HEK293 (cell line): ENCODE measurements around the gene PPARD.
A peak's percentile ranks its signal among the peaks of the same experiment; 100 is the strongest.

Experiments
- CTCF ChIA-PET: fragments of 350-600 bp; formaldehyde crosslinking; extraction: SDS; loops from one replicate; lab custom pipeline; 2021; ENCODE audit warnings: antibody characterized with exemption; lab: Yijun Ruan, JAX
- POLR2A ChIA-PET: fragments of 300-600 bp; formaldehyde crosslinking; extraction: SDS; loops from one replicate; lab custom pipeline; 2020; ENCODE audit warnings: antibody characterized with exemption, inconsistent platforms; lab: Yijun Ruan, JAX
- H3K27ac ChIP-seq: fragments of 200-500 bp; sonication (Bioruptor generic); 2 replicates; pipeline ENCODE4 v1.5.1; 2014; ENCODE audit warnings: low read depth, low read length, control low read depth, inconsistent platforms; ENCODE audit errors: extremely low read depth
- H3K36me3 ChIP-seq, 2 experiments: fragments of 200-500 bp in 1 of 2; sonication (Bioruptor generic) in 1 of 2; 1 replicate in 1 of 2; 2 replicates in 1 of 2; pipeline ENCODE4 v1.5.1; 2014 to 2017; ENCODE audit warnings: inconsistent platforms in 2 of 2, low read length in 2 of 2; ENCODE audit not compliant: control insufficient read depth in 2 of 2, insufficient read depth in 1 of 2
- H3K4me1 ChIP-seq: fragments of 200-500 bp; sonication (Bioruptor generic); 2 replicates; pipeline ENCODE4 v1.5.1; 2014; ENCODE audit warnings: mild to moderate bottlenecking, low read length, inconsistent platforms; ENCODE audit not compliant: control insufficient read depth, insufficient read depth
- H3K4me3 ChIP-seq: 2 replicates; pipeline ENCODE4 v1.5.1; 2011; ENCODE audit warnings: low read depth, mild to moderate bottlenecking, control low read depth, low read length, moderate library complexity
- H3K9me3 ChIP-seq: fragments of 200-500 bp; sonication (Bioruptor generic); 2 replicates; pipeline ENCODE4 v1.5.1; 2014; ENCODE audit warnings: low read depth, low read length, inconsistent platforms; ENCODE audit not compliant: control insufficient read depth, insufficient read depth
- BCL11B ChIP-seq: fragments of 450-650 bp; formaldehyde crosslinking; IDR thresholded peaks from 2 replicates; pipeline ENCODE4 v1.5.1; 2016; ENCODE audit warnings: low read depth, missing biosample characterization, missing genetic modification characterization
- GLI2 ChIP-seq: fragments of 450-650 bp; formaldehyde crosslinking; IDR thresholded peaks from 2 replicates; pipeline ENCODE4; 2017; ENCODE audit warnings: missing biosample characterization, missing genetic modification characterization, low read depth, borderline replicate concordance
- MYNN ChIP-seq: fragments of 450-650 bp; formaldehyde crosslinking; IDR thresholded peaks from 2 replicates; pipeline ENCODE4 v1.5.1; 2016; ENCODE audit warnings: missing biosample characterization, missing genetic modification characterization, borderline replicate concordance
- SALL2 ChIP-seq: fragments of 450-650 bp; formaldehyde crosslinking; IDR thresholded peaks from 2 replicates; pipeline ENCODE4 v1.5.0; 2017; ENCODE audit warnings: missing biosample characterization, mild to moderate bottlenecking, missing genetic modification characterization, borderline replicate concordance
- TCF7L2 ChIP-seq: IDR thresholded peaks from 2 replicates; pipeline ENCODE4 v1.6.1; 2011; ENCODE audit warnings: low read depth, mild to moderate bottlenecking, inconsistent platforms, low read length, moderate library complexity, borderline replicate concordance
- ZBTB8A ChIP-seq: fragments of 450-650 bp; formaldehyde crosslinking; IDR thresholded peaks from 2 replicates; pipeline ENCODE4 v1.5.1; 2016; ENCODE audit warnings: missing biosample characterization, missing genetic modification characterization
- ZFP3 ChIP-seq: fragments of 450-650 bp; formaldehyde crosslinking; IDR thresholded peaks from 2 replicates; pipeline ENCODE4 v1.5.1; 2016; ENCODE audit warnings: low read depth, missing biosample characterization, missing genetic modification characterization
- ZFP37 ChIP-seq: fragments of 450-650 bp; formaldehyde crosslinking; IDR thresholded peaks from 2 replicates; pipeline ENCODE4 v1.5.1; 2016; ENCODE audit warnings: missing biosample characterization, missing genetic modification characterization
- ZNF133 ChIP-seq: fragments of 450-650 bp; formaldehyde crosslinking; IDR thresholded peaks from 2 replicates; pipeline ENCODE4 v1.5.1; 2016; ENCODE audit warnings: missing biosample characterization, missing genetic modification characterization
- ZNF138 ChIP-seq: fragments of 450-650 bp; formaldehyde crosslinking; IDR thresholded peaks from 2 replicates; pipeline ENCODE4 v1.5.1; 2016; ENCODE audit warnings: missing biosample characterization, missing genetic modification characterization, borderline replicate concordance
- ZNF19 ChIP-seq: fragments of 450-650 bp; formaldehyde crosslinking; IDR thresholded peaks from 2 replicates; pipeline ENCODE4; 2016; ENCODE audit warnings: missing biosample characterization, missing genetic modification characterization, low read depth
- ZNF23 ChIP-seq: fragments of 450-650 bp; formaldehyde crosslinking; IDR thresholded peaks from 2 replicates; pipeline ENCODE4 v1.5.1; 2016; ENCODE audit warnings: missing biosample characterization, missing genetic modification characterization, borderline replicate concordance
- ZNF26 ChIP-seq: fragments of 450-650 bp; formaldehyde crosslinking; IDR thresholded peaks from 2 replicates; pipeline ENCODE4 v1.5.1; 2016; ENCODE audit warnings: missing biosample characterization, missing genetic modification characterization
- ZNF350 ChIP-seq: fragments of 450-650 bp; formaldehyde crosslinking; IDR thresholded peaks from 2 replicates; pipeline ENCODE4 v1.5.0; 2017; ENCODE audit warnings: missing biosample characterization, mild to moderate bottlenecking, missing genetic modification characterization
- ZNF514 ChIP-seq: fragments of 450-650 bp; formaldehyde crosslinking; IDR thresholded peaks from 2 replicates; pipeline ENCODE4 v1.5.1; 2016; ENCODE audit warnings: missing biosample characterization, missing genetic modification characterization
- ZNF560 ChIP-seq: fragments of 450-650 bp; formaldehyde crosslinking; IDR thresholded peaks from 2 replicates; pipeline ENCODE4 v1.5.1; 2017; ENCODE audit warnings: missing biosample characterization, missing genetic modification characterization, borderline replicate concordance
- ZNF596 ChIP-seq: fragments of 450-650 bp; IDR thresholded peaks from 2 replicates; pipeline ENCODE4 v1.5.0; 2018; ENCODE audit warnings: missing biosample characterization, mild to moderate bottlenecking, missing genetic modification characterization, moderate library complexity
- ZNF623 ChIP-seq: fragments of 450-650 bp; formaldehyde crosslinking; IDR thresholded peaks from 2 replicates; pipeline ENCODE4 v1.5.1; 2016; ENCODE audit warnings: missing biosample characterization, missing genetic modification characterization
- ZNF624 ChIP-seq: fragments of 450-650 bp; formaldehyde crosslinking; IDR thresholded peaks from 2 replicates; pipeline ENCODE4 v1.5.1; 2017; ENCODE audit warnings: missing biosample characterization, missing genetic modification characterization
- ZNF76 ChIP-seq: fragments of 450-650 bp; formaldehyde crosslinking; IDR thresholded peaks from 2 replicates; pipeline ENCODE4; 2016; ENCODE audit warnings: low read depth, missing biosample characterization, missing genetic modification characterization, borderline replicate concordance
- ZNF791 ChIP-seq: fragments of 450-650 bp; formaldehyde crosslinking; IDR thresholded peaks from 2 replicates; pipeline ENCODE4 v1.5.1; 2016; ENCODE audit warnings: missing biosample characterization, missing genetic modification characterization
- TF ChIP-seq, protein P1 (sequence below): fragments of 450-650 bp; formaldehyde crosslinking; IDR thresholded peaks from 2 replicates; pipeline ENCODE4 v1.5.1; 2016; ENCODE audit warnings: missing biosample characterization, missing genetic modification characterization
- TF ChIP-seq, protein P2 (sequence below): fragments of 450-650 bp; formaldehyde crosslinking; IDR thresholded peaks from 2 replicates; pipeline ENCODE4 v1.5.1; 2016; ENCODE audit warnings: missing biosample characterization, missing genetic modification characterization
- TF ChIP-seq, protein P3 (sequence below): fragments of 450-650 bp; formaldehyde crosslinking; IDR thresholded peaks from 2 replicates; pipeline ENCODE4 v1.5.1; 2016; ENCODE audit warnings: missing biosample characterization, missing genetic modification characterization
- TF ChIP-seq, protein P4 (sequence below): fragments of 450-650 bp; formaldehyde crosslinking; IDR thresholded peaks from 2 replicates; pipeline ENCODE4 v1.5.1; 2017; ENCODE audit warnings: missing biosample characterization, missing genetic modification characterization
- TF ChIP-seq, protein P5 (sequence below): fragments of 450-650 bp; formaldehyde crosslinking; conservative IDR thresholded peaks from 2 replicates; pipeline ENCODE4 v1.5.1; 2016; ENCODE audit warnings: low read depth, missing biosample characterization, missing genetic modification characterization

The PPARD gene

GRCh38 chr6:35342258-35343091, at the start of gene PPARD:
Gene PPARD, plus strand, starts transcription at chr6:35342558. Its CDS starts 68,530 bp downstream, at chr6:35411088.
- Histone ChIP-seq H3K4me1 (no peaks in the 10 kb centered on the region; the same call in 1 of the 2 replicates), H3K4me3 (peak within 1 kb of the TSS; percentile 65), H3K27ac (no peak within 1 kb of the TSS; the same call in 1 of the 2 replicates), H3K9me3 (no peaks in the 10 kb centered on the region), H3K36me3 (peaks cover 0 to 24% of the 10 kb centered on the region in 2 experiments; a peak in 1 of 3 replicates)
- POLR2A ChIA-PET = interaction anchor here (1.0 to 2.9 kb wide), 9 partner anchors 24 to 126 kb away, joined by 3 to 16 read pairs (median 6); partner anchors contain the start of genes FANCE and RPL10A
- CTCF ChIA-PET = interaction anchor here (0.6 to 6.9 kb wide), 42 partner anchors 10 to 437 kb away, joined by 3 to 149 read pairs (median 4); partner anchors contain the start of genes ARMC12, FANCE and RPL10A
- TF ChIP-seq ZFP3 (tag by site-specific recombination) (no peak), ZNF23 (tag by site-specific recombination) (no peak), ZFP37 (no peak), ZNF560 (tag by site-specific recombination) (no peak), ZNF514 (tag by site-specific recombination) (no peak), ZNF624 (tag by site-specific recombination) (no peak), BCL11B (tag by site-specific recombination) (no peak), ZBTB8A (tag by site-specific recombination) (peak; percentile 49; the same call in 1 of the 2 replicates), ZNF133 (tag by site-specific recombination) (no peak), ZNF791 (tag by site-specific recombination) (no peak), ZNF596 (tag by site-specific recombination) (no peak), ZNF138 (no peak), TCF7L2 (no peak), ZNF623 (tag by site-specific recombination) (no peak), ZNF350 (tag by site-specific recombination) (no peak), ZNF76 (tag by site-specific recombination) (peak; percentile 36; the same call in 1 of the 2 replicates), GLI2 (tag by site-specific recombination) (no peak), SALL2 (tag by site-specific recombination) (no peak), ZNF19 (tag by site-specific recombination) (no peak), ZNF26 (tag by site-specific recombination) (no peak), MYNN (tag by site-specific recombination) (no peak)
- TF ChIP-seq, protein P1, sequence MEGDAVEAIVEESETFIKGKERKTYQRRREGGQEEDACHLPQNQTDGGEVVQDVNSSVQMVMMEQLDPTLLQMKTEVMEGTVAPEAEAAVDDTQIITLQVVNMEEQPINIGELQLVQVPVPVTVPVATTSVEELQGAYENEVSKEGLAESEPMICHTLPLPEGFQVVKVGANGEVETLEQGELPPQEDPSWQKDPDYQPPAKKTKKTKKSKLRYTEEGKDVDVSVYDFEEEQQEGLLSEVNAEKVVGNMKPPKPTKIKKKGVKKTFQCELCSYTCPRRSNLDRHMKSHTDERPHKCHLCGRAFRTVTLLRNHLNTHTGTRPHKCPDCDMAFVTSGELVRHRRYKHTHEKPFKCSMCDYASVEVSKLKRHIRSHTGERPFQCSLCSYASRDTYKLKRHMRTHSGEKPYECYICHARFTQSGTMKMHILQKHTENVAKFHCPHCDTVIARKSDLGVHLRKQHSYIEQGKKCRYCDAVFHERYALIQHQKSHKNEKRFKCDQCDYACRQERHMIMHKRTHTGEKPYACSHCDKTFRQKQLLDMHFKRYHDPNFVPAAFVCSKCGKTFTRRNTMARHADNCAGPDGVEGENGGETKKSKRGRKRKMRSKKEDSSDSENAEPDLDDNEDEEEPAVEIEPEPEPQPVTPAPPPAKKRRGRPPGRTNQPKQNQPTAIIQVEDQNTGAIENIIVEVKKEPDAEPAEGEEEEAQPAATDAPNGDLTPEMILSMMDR (tag by site-specific recombination) = peak; percentile 97
- TF ChIP-seq, protein P2, sequence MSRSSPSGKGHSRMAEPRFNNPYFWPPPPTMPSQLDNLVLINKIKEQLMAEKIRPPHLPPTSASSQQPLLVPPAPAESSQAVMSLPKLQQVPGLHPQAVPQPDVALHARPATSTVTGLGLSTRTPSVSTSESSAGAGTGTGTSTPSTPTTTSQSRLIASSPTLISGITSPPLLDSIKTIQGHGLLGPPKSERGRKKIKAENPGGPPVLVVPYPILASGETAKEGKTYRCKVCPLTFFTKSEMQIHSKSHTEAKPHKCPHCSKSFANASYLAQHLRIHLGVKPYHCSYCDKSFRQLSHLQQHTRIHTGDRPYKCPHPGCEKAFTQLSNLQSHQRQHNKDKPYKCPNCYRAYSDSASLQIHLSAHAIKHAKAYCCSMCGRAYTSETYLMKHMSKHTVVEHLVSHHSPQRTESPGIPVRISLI (tag by site-specific recombination) = no peak
- TF ChIP-seq, protein P3, sequence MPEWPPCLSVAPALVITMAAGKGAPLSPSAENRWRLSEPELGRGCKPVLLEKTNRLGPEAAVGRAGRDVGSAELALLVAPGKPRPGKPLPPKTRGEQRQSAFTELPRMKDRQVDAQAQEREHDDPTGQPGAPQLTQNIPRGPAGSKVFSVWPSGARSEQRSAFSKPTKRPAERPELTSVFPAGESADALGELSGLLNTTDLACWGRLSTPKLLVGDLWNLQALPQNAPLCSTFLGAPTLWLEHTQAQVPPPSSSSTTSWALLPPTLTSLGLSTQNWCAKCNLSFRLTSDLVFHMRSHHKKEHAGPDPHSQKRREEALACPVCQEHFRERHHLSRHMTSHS (tag by site-specific recombination) = no peak
- TF ChIP-seq, protein P4, sequence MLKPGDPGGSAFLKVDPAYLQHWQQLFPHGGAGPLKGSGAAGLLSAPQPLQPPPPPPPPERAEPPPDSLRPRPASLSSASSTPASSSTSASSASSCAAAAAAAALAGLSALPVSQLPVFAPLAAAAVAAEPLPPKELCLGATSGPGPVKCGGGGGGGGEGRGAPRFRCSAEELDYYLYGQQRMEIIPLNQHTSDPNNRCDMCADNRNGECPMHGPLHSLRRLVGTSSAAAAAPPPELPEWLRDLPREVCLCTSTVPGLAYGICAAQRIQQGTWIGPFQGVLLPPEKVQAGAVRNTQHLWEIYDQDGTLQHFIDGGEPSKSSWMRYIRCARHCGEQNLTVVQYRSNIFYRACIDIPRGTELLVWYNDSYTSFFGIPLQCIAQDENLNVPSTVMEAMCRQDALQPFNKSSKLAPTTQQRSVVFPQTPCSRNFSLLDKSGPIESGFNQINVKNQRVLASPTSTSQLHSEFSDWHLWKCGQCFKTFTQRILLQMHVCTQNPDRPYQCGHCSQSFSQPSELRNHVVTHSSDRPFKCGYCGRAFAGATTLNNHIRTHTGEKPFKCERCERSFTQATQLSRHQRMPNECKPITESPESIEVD (tag by site-specific recombination) = no peak
- TF ChIP-seq, protein P5, sequence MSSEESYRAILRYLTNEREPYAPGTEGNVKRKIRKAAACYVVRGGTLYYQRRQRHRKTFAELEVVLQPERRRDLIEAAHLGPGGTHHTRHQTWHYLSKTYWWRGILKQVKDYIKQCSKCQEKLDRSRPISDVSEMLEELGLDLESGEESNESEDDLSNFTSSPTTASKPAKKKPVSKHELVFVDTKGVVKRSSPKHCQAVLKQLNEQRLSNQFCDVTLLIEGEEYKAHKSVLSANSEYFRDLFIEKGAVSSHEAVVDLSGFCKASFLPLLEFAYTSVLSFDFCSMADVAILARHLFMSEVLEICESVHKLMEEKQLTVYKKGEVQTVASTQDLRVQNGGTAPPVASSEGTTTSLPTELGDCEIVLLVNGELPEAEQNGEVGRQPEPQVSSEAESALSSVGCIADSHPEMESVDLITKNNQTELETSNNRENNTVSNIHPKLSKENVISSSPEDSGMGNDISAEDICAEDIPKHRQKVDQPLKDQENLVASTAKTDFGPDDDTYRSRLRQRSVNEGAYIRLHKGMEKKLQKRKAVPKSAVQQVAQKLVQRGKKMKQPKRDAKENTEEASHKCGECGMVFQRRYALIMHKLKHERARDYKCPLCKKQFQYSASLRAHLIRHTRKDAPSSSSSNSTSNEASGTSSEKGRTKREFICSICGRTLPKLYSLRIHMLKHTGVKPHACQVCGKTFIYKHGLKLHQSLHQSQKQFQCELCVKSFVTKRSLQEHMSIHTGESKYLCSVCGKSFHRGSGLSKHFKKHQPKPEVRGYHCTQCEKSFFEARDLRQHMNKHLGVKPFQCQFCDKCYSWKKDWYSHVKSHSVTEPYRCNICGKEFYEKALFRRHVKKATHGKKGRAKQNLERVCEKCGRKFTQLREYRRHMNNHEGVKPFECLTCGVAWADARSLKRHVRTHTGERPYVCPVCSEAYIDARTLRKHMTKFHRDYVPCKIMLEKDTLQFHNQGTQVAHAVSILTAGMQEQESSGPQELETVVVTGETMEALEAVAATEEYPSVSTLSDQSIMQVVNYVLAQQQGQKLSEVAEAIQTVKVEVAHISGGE (tag by site-specific recombination) = no peak
